WERI-Rb-1 (cell line): ENCODE results near the gene CTSZ.

Source experiments
- DNase-seq: peaks from one replicate; pipeline ENCODE4 v3.0.0-alpha.2; 2020
- H3K27ac ChIP-seq: fragments of 250-450 bp; sonication (Bioruptor Pico); 2 replicates; pipeline ENCODE4 v1.5.1; 2020; ENCODE audit warnings: mild to moderate bottlenecking, moderate library complexity
- H3K27me3 ChIP-seq: fragments of 250-450 bp; sonication (Bioruptor Pico); 2 replicates; pipeline ENCODE4 v1.5.1; 2021; ENCODE audit warnings: mild to moderate bottlenecking, low read depth, moderate library complexity; ENCODE audit not compliant: insufficient read depth, severe bottlenecking
- H3K36me3 ChIP-seq: fragments of 250-450 bp; sonication (Bioruptor Pico); 2 replicates; pipeline ENCODE4 v1.5.1; 2020; ENCODE audit warnings: mild to moderate bottlenecking, moderate library complexity
- H3K4me3 ChIP-seq: 2 replicates; pipeline ENCODE4 v1.5.1; 2011; ENCODE audit warnings: low read depth, mild to moderate bottlenecking, control low read depth, low read length
- H3K9me3 ChIP-seq: fragments of 250-450 bp; sonication (Bioruptor Pico); 2 replicates; pipeline ENCODE4 v1.5.1; 2021; ENCODE audit warnings: mild to moderate bottlenecking, moderate library complexity; ENCODE audit not compliant: severe bottlenecking
- TF ChIP-seq, protein P1 (sequence below): IDR thresholded peaks from 2 replicates; pipeline ENCODE4 v1.5.1; 2011; ENCODE audit warnings: low read depth, mild to moderate bottlenecking, control low read depth, inconsistent platforms, low read length

Gene CTSZ

DNA sequence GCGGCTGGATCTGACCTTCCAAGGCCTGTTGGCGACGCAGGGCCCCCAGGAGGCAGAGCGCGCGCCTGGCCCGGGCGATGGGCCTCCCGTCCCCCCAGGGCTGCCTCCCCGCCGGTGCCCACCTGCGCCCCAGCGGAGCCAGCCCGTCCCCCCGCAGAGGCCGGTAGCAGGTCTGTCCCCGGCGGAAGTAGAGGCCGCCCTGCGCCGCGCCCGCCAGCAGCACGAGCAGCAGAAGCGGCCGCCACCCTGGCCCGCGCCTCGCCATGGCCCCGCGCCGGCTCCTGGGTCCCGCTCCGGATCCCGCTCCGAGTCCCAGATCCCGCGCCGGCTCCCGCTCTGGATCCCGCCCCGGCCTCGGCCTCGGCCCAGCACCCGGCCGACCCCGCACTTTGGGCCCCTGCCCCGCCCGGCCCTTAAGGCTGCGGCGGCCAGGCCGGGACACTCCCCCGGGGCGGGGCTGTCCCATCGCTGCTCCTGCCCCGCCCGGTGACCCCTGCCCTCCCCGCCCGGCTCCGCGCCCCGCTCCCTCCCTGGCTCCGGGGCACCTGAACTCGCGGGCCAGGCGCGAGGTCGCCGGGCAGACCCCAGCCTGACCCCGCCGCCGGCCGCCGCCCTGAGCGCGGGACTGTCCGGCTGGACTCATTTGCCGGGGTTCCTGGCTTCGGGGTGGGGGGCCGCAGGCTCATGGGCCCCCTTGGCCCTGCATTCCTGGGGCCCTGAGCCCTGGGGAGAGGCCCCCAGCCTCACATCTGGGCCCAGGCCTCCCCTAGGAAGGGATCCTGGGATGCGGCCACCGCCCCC, at the start of gene CTSZ:
CTSZ (minus strand) TSS at position 391 of the 801 bp plus-strand sequence; CDS start at position 265, 126 bp downstream.
- H3K27me3 ChIP-seq, result no peaks in the 10 kb centered on the region
- H3K4me3 ChIP-seq, result no peak within 1 kb of the TSS
- no peak for DNase-seq
- TF ChIP-seq, protein P1, sequence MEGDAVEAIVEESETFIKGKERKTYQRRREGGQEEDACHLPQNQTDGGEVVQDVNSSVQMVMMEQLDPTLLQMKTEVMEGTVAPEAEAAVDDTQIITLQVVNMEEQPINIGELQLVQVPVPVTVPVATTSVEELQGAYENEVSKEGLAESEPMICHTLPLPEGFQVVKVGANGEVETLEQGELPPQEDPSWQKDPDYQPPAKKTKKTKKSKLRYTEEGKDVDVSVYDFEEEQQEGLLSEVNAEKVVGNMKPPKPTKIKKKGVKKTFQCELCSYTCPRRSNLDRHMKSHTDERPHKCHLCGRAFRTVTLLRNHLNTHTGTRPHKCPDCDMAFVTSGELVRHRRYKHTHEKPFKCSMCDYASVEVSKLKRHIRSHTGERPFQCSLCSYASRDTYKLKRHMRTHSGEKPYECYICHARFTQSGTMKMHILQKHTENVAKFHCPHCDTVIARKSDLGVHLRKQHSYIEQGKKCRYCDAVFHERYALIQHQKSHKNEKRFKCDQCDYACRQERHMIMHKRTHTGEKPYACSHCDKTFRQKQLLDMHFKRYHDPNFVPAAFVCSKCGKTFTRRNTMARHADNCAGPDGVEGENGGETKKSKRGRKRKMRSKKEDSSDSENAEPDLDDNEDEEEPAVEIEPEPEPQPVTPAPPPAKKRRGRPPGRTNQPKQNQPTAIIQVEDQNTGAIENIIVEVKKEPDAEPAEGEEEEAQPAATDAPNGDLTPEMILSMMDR, result no peak
- no peak within 1 kb of the TSS for H3K27ac ChIP-seq
- H3K36me3 ChIP-seq, result no peaks in the 10 kb centered on the region
- H3K9me3 ChIP-seq, result no peaks in the 10 kb centered on the region

DNA sequence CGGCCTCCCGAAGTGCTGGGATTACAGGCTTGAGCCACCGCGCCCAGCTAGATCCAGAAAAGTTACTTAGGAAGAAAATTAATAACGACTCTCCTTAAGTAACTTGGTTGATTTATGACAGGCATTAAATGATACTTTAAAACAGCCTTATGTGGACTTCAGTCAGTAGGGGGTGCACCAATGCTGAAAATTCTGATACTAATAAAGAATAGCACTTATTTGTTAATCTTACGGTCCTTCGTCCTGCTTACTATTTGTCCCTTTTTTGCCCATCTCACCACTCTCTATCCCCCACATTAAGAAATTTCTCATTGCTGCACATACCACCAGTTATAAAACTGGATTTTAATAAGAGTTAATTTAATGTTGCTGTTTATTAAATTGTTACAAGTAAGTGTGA, 48.2 kb upstream of the CTSZ start:
- no peak overlapping the region for H3K27ac ChIP-seq
- no peaks in the 10 kb centered on the region for H3K36me3 ChIP-seq
- no peak overlapping the region for H3K4me3 ChIP-seq
- DNase-seq, result no peak
- TF ChIP-seq, protein P1, result 0 out of 2 replicates have a peak, but pooled peaks have one; percentile 12
- no peaks in the 10 kb centered on the region for H3K27me3 ChIP-seq
- no peaks in the 10 kb centered on the region for H3K9me3 ChIP-seq

DNA sequence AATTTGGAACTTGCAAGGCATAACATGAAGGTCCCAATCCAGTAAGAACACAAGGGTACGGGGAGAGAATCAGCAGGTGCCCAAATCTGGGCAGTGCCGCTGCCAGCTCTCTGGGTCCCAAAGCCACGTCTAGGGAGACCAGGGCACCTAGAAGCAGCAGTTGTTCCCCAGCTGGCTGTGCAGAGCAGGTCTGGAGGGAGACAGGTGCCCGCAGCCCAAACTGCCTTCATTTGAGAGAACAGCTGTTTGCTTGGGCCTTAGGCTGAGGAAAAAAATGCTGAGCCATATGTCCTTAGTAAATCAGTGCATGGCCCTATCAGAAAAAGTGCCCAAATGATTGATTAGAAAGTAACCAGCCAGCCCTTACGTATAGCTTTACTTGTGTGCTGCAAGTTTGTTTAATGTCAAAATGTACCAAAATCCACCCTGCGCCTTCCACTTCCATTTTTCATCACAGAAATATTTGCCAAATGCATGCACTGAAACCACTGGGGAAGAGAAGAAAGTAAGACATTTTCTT, 44.7 kb upstream of the CTSZ start:
- H3K36me3 ChIP-seq, result no peaks in the 10 kb centered on the region
- H3K4me3 ChIP-seq, result no peak overlapping the region
- peak; percentile 19 for DNase-seq
- H3K27ac ChIP-seq, result no peak overlapping the region
- TF ChIP-seq, protein P1, result no peak
- H3K27me3 ChIP-seq, result no peaks in the 10 kb centered on the region
- no peaks in the 10 kb centered on the region for H3K9me3 ChIP-seq

DNA sequence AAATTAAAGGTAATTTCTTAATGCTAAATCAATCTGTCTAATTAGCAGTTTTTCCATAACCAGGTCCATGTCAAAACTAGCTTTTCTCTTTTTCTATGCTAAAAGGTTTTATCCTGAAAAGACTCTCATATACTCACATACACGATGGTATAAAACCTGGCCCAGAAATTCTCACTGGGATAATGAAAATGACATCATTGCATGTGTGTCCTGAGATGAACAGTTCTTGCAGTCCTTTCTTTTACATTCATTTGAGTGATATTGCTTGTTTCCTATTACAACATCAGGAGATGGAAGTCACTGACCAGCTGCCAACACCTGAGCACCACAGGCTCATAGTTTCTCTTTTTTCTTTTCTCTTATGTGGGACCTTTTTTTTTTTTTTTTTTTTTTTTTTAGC, 43.4 kb upstream of the CTSZ start:
- TF ChIP-seq, protein P1, result no peak
- H3K27me3 ChIP-seq, result no peaks in the 10 kb centered on the region
- DNase-seq, result no peak

DNA sequence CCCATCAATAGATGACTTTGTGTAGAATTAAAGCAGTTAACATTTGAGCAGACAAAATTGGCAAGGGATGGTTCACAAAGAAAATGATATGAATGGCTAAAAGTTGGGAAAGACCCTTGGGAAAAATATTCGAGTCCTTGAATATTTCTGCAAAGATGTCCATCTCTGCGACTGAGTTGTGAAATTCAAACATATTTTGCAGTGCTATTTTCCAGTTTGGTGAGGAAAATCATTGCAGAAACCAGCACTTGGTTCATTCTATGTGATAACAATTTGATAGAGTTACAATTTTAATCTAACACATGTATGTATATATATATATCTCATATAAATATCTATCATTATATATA, 41.6 kb upstream of the CTSZ start:
- DNase-seq, result no peak
- H3K27ac ChIP-seq, result no peak overlapping the region
- TF ChIP-seq, protein P1, result no peak

More for the DNA sequence above, 43.4 kb upstream of the CTSZ start:
- no peak overlapping the region for H3K4me3 ChIP-seq
- no peak overlapping the region for H3K27ac ChIP-seq
- no peaks in the 10 kb centered on the region for H3K36me3 ChIP-seq
- H3K9me3 ChIP-seq, result no peaks in the 10 kb centered on the region

More for the DNA sequence above, 41.6 kb upstream of the CTSZ start:
- no peaks in the 10 kb centered on the region for H3K36me3 ChIP-seq
- no peak overlapping the region for H3K4me3 ChIP-seq
- H3K9me3 ChIP-seq, result no peaks in the 10 kb centered on the region
- no peaks in the 10 kb centered on the region for H3K27me3 ChIP-seq
